NCI-H2196 treated with DMSO at 0.1 percent for 48 hours (cell line): ENCODE results near the gene GALNT4.

Experiments used
- DNase-seq: peaks from one replicate; lab custom pipeline; 2025; ENCODE audit not compliant: unreplicated experiment; lab: John Stamatoyannopoulos, UW

GALNT4 gene

DNA sequence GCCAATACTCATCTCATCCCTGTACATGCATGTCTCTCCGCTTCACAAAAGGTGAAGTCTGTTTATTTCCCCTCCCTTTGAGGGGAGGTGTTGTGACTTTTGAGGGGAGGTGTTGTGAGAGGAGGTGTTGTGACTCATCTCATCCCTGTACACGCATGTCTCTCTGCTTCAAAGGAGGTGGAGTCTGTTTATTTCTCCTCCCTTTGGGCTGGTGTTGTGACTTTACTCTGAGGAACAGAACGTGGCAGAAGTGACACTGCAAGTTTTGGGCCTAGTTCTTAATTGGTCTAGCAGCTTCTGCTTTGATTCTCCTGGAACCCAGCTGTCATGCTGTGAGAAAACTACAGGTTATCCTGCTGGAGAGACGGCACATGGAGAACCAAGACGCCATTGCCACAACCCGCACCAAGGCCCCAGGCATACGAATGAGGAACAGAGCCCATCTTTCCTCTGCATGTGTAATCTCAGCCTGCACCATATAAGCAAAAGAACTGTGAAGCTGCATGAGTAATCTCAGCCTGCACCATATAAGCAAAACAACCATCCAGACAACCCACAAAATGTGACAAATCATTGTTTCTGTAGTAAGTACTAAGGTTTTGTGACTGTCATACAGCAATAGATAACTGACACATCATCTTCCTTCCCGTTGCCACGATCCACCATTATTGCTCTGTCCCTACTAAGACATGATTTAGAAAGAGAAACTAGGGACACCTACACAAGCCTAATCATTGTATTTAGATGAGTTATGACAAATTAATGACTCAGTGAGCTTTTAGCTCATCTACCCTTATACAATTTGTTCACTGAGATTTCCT is 30.0 kb downstream of the GALNT4 start:
- DNase-seq: no peak

DNA sequence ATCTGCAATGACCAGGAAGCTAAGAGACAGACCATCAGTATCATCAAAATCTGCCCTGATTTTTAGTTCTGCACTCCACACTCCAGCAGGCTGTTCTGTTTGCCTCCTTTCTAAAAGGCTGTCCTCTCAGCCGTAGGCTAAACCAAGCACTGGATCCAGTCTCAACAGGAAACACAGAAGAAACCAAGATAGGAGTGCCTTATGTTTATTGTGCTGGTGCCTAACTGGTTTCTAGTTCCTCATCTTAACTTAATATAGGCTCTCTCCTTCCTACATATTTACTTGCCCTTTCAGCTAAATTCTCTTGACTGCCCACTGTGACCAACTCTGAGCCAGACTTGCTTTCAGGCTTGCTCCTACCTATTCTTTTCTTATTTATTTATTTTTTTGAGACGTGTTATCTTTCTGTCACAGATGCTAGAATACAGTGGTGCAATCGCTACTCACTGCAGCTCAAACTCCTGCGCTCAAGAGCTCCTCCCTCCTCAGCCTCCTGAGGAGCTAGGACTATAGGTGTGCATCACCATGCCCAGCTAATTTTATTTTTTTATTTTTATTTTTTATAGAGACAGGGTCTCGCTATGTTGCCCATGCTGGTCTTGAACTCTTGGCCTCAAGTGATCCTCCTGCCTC is 30.8 kb downstream of the GALNT4 start:
- DNase-seq: no peak

- no peak for DNase-seq
Measured at GRCh38 chr12:89492883-89493282, 31.7 kb downstream of the GALNT4 start.

GRCh38 chr12:89490922-89491321 is 33.7 kb downstream of the GALNT4 start:
- DNase-seq: no peak

- DNase-seq: no peak
Measured at GRCh38 chr12:89486264-89486663, 38.3 kb downstream of the GALNT4 start.

- no peak for DNase-seq
Measured at GRCh38 chr12:89484470-89484869, 40.1 kb downstream of the GALNT4 start.

DNA sequence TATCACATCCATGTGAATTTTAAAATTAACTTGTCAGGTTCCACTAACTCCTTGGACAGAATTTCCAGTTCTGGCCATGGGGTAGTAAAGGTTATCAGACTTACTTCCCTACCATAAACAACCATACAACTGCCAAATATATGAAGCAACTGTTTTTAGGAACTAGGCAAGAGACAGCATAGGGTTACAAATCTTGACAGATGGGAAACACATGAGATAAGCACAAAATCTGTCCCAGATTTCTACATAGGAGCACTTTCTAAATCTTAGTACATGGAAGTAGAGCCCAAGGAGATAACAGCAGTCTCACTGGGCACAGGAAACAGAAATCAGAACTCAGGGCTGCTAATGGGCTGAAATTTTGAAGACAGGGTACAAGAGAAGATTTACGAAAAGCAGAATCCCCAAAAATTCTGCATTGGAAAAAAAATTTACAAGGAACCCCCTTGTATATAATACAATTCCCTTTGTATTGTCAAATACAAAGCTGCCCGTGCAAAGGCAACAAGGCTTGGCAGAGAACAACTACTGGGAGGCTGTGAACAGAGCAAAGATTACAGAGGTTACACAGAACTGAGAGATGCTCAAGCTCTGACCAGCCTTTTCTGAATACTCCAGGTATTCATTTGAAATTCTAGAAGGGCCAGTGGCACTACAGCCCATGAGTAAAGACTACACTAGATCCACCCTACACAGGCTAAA is 43.2 kb downstream of the GALNT4 start:
- no peak for DNase-seq

DNA sequence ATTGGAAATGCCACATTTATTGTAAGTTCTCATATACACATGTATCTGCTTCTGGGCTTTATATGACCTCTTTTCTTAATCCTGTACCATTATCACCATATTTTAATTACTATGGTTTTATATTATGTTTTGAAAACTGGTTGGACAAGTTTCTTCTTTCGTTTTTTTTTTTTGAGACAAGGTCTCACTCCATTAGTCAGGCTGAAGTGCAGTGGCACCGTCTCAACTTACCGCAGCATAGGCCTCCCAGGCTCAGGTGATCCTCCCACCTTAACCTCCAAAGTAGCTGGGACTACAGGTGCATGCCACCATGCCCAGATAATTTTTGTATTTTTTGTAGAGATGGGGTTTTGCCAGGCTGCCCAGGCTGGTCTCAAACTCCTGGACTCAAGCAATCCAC is 44.6 kb downstream of the GALNT4 start:
- no peak for DNase-seq

DNA sequence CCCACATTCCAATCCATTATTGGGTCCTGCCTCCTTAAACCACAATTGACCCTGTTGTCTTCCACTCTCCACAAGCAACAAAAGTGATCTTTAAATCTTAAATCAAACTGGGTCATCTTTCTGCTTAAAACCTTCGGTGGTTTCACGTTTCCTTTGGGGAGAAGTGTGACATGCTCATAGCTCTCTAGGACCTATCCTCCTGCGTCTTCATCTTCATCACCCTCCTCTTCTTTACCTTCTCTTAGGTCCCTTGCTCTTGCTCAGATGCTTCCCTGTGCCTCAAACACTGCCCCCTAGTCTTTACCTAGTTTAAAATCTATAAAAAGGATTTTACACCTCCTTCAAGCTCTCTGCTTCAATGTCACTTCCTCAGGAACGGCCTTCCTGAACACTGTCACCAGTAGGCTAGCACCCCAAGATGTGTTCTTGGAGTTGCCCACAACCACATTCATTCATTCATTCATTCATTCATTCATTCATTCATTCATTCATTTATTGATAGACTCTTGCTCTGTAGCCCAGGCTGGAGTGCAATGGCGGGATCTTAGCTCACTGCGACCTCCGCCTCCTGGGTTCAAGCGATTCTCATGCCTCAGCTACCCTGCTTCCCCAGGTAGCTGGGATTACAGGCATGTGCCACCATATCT is 46.8 kb downstream of the GALNT4 start:
- no peak for DNase-seq

GRCh38 chr12:89476904-89477595 is 47.5 kb downstream of the GALNT4 start:
- DNase-seq: no peak

GRCh38 chr12:89476232-89476631 is 48.4 kb downstream of the GALNT4 start:
- DNase-seq: no peak

DNA sequence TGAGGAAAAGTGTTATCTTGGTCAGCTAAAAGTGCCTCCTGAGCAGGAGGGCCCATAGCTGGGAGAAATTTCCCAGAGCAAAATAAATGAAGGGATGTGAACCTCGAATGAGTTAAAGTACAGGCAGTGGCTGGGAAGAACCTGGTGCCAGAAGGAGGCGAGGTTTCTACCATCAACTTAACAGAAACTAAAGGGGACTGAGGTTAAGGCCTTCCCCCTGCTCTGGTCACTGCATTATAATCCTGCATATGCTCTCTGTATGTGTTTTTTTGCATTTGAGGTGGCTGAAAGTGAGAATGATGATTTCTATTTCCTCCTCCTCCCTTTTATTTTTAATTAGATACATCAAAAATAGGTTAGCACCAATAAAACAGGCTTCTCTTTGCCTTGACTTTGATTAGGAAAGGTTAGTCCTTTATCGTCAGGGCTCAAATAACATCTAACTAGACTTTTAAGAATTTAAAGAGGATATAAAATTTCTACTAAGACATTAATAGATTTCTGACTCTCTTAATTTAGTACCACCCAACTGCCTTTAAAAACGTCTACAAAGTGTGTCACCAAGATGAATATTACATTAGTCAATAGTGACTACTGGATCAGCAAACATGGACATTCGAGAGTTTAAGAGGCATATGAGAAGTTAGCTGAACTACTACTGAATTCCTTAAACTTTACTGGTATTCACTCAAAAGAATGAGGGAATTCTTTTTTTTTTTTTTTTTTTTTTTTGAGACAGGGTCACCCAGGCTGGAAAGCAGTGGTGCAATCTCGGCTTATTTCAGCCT is 49.2 kb downstream of the GALNT4 start:
- DNase-seq: no peak

- DNase-seq: no peak
Measured at GRCh38 chr12:89474615-89475014, 50.0 kb downstream of the GALNT4 start.
